M059J (cell line): ENCODE measurements around the gene CEBPE. TPM values are rescaled to one million over a fixed set of nuclear protein-coding genes. Genes with fewer than 3 reads are reported as not detected.

ENCODE experiments used
- DNase-seq: peaks from one replicate; pipeline ENCODE4 v3.0.0-alpha.2; 2012; ENCODE audit warnings: low read depth
- total RNA-seq: library from RNA; depleted of rRNA; stranded (reverse); fragments of >200 nt; shearing (Covaris generic); gene quantifications from 2 replicates; pipeline ENCODE4 v1.2.3, GENCODE V29; 2014; rRNA removed

CEBPE gene
- total RNA-seq, 1 experiment from 2014 or later, result not detected

GRCh38 chr14:23077962-23078361, 41.1 kb downstream of the CEBPE start:
- no peak for DNase-seq

GRCh38 chr14:23076785-23077408, 42.2 kb downstream of the CEBPE start:
- DNase-seq, result peak; percentile 34

DNA sequence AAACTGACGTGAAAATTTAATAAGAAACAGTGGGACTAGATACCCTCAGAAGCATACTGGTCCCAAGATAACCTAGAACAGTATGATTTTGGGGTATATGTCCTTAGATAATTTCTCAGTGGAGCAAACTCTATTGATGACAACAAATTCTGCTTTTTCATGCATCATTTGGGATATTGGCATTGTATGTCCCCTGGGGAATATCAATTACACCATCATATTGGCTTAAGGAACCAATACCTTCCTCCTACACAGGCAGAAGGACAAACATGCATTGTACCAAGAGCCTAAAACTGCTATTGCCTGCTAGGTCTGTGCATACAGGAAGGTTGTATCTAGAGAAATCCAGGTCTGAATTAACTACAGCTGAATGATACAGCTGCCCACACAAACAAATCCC, 44.1 kb downstream of the CEBPE start:
- no peak for DNase-seq

DNA sequence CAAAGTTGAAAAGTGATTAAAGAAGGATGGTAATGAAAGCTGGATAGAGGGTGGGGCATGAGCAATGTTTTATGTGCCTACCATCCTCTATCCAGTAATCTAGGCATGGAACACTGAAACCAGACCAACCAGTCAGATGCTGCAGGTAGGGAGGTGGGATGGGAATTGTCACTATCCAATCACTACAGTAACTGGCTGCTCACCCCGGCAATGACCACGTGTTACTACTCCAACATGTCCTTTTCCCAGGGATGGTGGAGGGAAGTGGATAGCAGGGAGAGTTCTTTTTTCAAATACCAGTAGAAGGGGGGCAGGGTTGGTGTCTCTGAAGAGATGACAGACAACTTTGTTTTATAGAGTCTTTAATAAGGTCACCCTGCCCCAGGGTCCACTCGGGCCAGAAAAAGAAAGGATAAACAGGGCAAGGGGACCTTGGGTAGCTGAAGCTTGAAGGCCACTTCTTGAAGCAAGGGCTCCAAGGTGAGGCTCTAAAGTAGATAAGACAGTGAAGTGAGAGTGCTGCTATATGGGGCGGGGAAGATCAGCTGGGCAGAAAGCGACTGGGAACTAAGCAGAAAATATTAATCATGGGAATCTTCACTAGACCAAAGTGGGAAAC, 47.0 kb downstream of the CEBPE start:
- peak; percentile 43 for DNase-seq

DNA sequence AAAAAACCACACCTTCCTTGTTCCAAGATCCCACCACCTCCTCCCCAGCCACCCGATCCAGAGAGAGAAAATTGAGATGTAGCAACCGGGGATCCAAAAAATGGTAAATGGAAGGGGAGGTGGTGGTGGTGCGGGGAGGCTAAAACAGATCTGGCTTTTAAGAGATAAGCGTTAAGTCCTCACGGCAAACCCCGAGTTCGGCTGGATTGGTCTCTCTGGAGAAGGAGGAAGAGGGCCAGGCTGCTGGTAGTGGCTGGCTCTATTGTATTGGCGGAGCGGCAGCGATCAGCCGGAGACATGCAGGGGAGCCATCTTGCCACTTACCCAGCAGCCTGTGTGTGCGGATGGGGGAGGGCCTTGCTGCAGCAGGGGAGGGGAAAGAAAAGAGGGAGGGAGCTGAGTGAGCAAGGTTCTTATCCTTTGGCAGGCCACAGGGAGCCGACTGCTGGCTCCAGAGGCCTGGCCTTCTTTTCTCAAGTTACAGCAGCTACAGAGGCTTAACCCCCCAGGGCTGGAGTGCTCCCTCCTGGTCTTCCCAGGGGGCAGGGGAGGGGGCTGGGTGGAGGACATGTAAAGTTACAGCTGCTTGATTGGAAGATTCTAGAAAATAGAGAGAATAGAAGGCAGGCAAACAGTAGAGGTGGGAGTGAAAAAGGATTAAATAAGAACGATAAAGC, 47.7 kb downstream of the CEBPE start:
- DNase-seq, result peak; percentile 90

DNA sequence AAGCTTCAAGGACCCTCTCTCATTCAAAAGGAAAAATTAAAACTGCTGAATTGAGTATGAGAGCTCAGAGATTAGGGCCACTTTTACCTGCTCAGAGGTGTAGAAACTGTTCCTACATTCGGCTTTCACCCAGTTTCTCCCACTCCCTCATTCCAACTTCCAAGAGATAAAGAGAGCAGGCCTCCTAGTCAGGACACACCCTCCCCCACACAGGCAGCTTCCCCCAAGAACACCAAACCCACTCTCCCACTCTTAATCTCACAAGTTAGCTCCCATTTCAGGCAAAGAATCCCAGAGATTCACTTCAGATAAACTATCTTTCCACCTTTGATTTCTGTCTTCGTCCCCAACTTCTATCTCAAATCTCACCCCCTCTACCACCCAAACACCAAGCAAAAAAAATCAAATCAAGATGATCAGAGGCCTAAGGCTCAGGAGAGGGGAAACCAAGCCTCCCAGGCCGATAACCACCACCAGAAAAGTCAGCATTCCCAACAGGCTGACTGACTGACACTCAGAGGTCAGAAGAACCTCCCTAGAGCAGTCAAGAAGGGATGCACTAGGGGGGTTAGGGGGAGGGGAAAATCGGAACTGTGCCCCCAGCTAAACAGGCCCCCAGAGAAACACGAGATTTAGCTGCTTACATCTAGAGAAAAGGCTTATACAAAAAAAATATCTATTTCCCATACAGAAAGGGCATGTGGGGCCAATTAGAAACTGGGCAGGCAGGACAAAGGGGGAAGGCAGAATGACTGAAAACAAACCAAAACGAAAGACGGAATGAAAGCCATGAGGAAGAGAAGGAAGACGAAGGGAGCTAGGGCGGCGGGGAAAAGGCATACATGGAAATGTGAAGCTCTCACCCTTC, 48.6 kb downstream of the CEBPE start:
- no peak for DNase-seq

- no peak for DNase-seq
These were observed 49.6 kb downstream of the CEBPE start for GRCh38 chr14:23069413-23069806.

DNA sequence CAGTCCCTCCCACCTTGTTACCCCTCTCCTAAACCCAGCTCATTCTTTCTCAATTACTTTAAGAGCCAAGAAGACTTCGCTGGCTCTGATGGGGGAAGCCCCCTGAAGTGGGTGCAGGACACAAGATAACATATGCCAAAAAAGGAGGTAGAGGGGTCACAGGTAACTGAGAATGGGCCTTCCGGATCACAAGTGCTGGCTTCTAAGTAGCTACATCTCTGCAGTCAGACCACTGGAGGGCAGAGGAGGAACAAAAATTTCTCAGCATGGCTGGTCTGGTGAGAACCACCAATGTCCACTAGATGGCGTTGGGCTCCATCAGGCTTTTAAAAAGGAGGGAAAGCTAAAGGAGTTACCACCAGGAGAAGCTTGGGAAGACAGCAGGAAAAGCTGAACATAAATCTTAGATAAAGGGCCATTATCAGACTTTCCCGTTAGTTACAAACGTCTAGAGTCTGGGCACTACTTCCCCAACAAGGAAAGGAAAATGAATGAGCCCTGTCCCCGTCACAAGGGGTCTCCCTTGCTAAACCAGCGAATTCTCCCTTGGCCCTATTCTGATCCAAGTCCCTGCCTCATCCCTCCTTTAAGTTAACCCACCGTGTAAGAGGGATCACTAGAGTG, 50.2 kb downstream of the CEBPE start:
- peak; percentile 91 for DNase-seq

DNA sequence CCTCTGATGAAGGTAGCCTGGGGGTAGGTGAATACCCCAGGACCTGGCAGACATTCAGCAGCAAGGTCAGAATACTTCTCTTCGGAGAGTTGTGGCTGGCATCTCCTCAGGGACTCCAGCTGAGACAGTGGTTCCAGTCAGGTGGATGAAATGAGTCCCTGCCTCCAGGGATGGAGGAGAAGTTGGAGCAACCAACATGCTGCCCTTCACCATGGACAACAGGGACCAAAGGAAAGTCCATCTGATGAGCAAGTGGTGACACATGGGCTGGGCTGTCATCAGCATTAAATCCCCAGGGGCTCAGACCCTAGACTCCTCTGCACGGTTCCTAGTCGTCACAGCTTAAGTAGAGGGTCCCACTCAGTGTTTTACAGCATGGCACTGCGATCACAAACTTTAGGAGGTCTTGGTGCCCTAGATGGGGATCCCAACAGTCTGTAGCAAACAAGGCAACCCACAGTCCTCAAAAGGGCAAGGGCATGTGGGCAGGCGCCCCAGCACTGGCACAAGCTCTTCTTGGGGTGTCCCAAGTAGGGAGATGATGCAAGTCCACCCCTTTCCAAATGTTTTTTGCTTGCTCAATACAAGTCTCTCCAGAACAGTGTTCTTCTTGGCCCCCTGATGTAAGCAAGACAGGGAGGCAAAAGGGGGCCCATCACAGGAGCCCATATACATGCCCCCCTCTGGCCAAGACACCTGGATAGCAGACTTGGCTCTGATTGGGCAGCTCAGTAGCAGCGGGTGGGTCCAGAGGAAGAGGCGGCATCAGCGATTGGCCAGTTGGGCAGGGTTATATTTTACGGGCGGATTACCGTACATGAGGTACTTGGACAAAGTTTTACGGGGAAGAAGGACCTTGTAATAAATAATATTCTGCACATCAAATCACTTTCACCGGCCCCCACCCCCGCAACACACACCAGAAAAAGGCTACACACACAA, 50.9 kb downstream of the CEBPE start:
- DNase-seq, result no peak

Other genes with a start within 250 kb of the CEBPE start
- 51.6 and 115 TPM in 2 replicates for gene LRP10, start 247.5 kb downstream of the CEBPE start, total RNA-seq
- 0.52 TPM in 1 of 2 replicates, not detected in the other for gene REM2, start 236.0 kb downstream of the CEBPE start, total RNA-seq
- gene RBM23, start 200.1 kb downstream of the CEBPE start, total RNA-seq, result 104 and 140 TPM in 2 replicates
- 67.3 and 83.3 TPM in 2 replicates for gene PRMT5, start 189.9 kb downstream of the CEBPE start, total RNA-seq
- gene HAUS4, start 162.2 kb downstream of the CEBPE start, total RNA-seq, result 30.7 and 51.4 TPM in 2 replicates
- 23.9 and 55.5 TPM in 2 replicates for gene AJUBA, start 136.7 kb downstream of the CEBPE start, total RNA-seq
- gene C14orf93, start 109.1 kb downstream of the CEBPE start, total RNA-seq, result 8.6 and 9.7 TPM in 2 replicates
- 267 and 297 TPM in 2 replicates for gene PSMB5, start 84.4 kb downstream of the CEBPE start, total RNA-seq
- gene PSMB11, start 77.0 kb downstream of the CEBPE start, total RNA-seq, result not detected in 2 replicates
- gene CDH24, start 61.7 kb downstream of the CEBPE start, total RNA-seq, result 7.5 and 13.7 TPM in 2 replicates
- 47.1 and 64.0 TPM in 2 replicates for gene ACIN1, start 24.1 kb downstream of the CEBPE start, total RNA-seq
- gene C14orf119, start 23.8 kb downstream of the CEBPE start, total RNA-seq, result 67.5 and 78.5 TPM in 2 replicates
- gene CIROP, start 14.3 kb downstream of the CEBPE start, total RNA-seq, result not detected in 2 replicates
- 3.0 and 4.0 TPM in 2 replicates for gene SLC7A8, start 64.4 kb upstream of the CEBPE start, total RNA-seq
- gene RNF212B, start 118.7 kb upstream of the CEBPE start, total RNA-seq, result not detected in 2 replicates
- 9.1 and 11.9 TPM in 2 replicates for gene HOMEZ, start 166.9 kb upstream of the CEBPE start, total RNA-seq
- 3.0 and 5.0 TPM in 2 replicates for gene PPP1R3E, start 183.6 kb upstream of the CEBPE start, total RNA-seq
- 9.5 and 17.1 TPM in 2 replicates for gene BCL2L2, start 187.6 kb upstream of the CEBPE start, total RNA-seq
- gene PABPN1, start 202.2 kb upstream of the CEBPE start, total RNA-seq, result 80.8 and 89.2 TPM in 2 replicates
- 4.6 and 8.6 TPM in 2 replicates for gene SLC22A17, start 233.6 kb upstream of the CEBPE start, total RNA-seq
- 0.12 and 0.64 TPM in 2 replicates for gene EFS, start 245.9 kb upstream of the CEBPE start, total RNA-seq